Measurements from ENCODE around the gene GLOD4.
A peak's percentile ranks its signal among the peaks of the same experiment; 100 is the strongest.

Gene GLOD4

DNA sequence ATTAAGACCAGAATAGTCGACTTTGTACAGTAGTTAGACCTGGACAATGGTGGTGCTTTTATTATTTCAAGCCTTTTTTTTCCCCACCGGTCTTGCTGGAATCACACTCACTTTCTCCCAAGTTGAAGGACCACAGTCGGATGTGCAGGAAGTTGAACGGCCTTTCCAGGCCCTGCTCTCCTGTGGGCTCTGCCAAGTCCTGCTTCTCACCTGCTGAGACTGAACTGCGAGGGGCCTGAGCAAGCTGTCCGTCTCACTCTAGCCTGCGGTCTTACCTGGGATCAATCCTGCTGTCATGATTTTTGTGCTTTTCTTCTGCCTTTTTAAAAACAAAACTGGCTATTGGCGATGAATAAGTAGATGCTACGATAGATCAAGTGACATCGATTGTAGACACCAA is 48.3 kb downstream of the GLOD4 start:
- Histone ChIP-seq H3K36me3 (ENCODE audit: insufficient read depth, low read length) (peaks cover 20% of the 10 kb centered on the region), H3K4me1 (ENCODE audit: insufficient read depth, low read length) (peaks cover 11% of the 10 kb centered on the region)

DNA sequence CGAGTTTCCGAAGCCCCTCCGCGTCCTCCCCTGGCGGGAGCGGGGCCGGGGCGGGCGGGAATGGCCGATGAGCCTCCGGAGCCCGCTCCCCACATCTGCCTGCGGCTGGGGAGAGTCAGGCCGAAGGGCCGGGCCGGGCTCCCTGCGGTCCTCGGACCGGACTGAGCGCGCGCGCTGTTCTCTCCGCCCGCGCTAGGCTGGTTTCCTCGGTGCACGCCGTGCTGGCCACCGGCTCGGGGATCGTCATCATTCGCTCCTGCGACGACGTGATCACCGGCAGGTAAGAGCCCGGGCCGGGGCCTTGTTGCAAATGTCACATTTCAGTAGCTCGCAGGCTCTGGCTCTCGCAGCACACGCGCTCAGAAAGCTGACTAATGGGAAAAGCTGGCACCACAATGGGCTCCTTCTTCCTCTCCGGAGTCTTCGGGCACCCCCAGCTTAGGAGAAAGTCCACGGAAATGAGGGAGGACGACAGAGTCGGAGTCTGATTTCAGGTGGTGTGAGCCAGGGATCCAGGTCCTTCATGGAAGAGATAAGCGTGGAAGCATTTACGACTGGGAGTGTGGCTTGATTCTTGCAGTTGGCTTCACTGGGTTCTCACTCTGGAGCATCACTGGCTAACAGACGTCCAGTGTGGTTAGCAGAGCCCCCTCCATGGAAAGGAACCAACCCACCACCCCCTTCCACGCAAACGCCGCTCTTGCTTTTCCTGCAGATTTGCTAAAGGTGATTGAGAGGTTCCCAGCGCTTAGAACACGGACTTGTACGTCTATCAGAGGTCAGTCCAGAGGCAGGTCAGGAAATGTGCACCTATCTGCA is 49.0 kb downstream of the GLOD4 start:
- H3K9me3 ChIP-seq (ENCODE audit: low read length), result no peaks in the 10 kb centered on the region
- H3K27me3 ChIP-seq (ENCODE audit: insufficient read depth, low read length), result no peaks in the 10 kb centered on the region
- peak overlapping the region; percentile 66 for H3K4me3 ChIP-seq (ENCODE audit: low read length)
- peaks cover 11% of the 10 kb centered on the region for H3K4me1 ChIP-seq (ENCODE audit: insufficient read depth, low read length)
- H2AFZ ChIP-seq (ENCODE audit: low read depth, low read length), result peak overlapping the region; percentile 90
- peaks cover 17% of the 10 kb centered on the region for H3K36me3 ChIP-seq (ENCODE audit: insufficient read depth, low read length)

More for the DNA sequence above, 48.3 kb downstream of the GLOD4 start:
- Histone ChIP-seq H2AFZ (ENCODE audit: low read depth, low read length) (peak overlapping the region; percentile 90), H3K27me3 (ENCODE audit: insufficient read depth, low read length) (no peaks in the 10 kb centered on the region), H3K9me3 (ENCODE audit: low read length) (no peaks in the 10 kb centered on the region), H3K4me3 (ENCODE audit: low read length) (peak overlapping the region; percentile 66)

DNA sequence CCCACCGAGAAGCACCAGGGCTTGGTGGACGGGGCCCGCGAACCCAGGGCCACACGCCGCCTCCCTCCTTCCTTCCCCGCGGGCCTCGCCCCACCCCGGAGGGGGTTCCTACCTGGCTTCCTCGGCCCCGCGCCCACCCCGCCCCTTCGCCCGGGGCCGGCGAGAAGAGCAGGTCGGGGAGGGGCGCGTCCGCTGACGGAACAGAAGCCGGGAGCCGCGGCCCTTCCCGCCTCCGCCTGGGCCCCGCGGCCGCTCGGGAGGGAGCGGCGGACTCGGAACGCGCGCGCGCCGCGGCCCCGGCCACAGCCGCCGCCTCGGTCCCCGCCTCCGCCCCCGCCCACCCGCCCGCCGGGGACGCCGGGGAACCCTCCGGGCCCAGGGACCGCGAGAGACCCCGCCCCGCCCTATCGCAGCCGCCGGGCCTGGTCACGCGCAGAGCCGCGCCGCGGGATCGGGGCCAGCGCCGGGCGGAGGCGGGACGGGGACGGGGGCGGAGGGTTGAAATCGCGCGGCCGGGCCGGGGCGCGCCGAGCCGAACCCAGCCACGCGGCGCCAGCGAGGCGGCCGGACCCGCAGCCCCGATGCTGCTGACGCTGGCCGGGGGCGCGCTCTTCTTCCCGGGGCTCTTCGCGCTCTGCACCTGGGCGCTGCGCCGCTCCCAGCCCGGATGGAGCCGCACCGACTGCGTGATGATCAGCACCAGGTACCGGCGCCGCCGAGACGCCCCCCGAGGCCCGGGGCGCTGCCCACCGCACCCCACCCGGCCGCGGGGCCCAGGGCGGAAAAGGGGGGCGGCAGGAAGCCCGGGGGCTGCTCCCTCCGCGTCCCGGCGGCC is 49.8 kb downstream of the GLOD4 start, which contains the start of gene TLCD3A:
Gene TLCD3A, plus strand, starts transcription at position 530 of the 835 bp plus-strand sequence. Its CDS starts 52 bp downstream, at position 582.
- peaks cover 2% of the 10 kb centered on the region for H3K9me3 ChIP-seq (ENCODE audit: low read length)
- no peaks in the 10 kb centered on the region for H3K27me3 ChIP-seq (ENCODE audit: insufficient read depth, low read length)
- peak within 1 kb of the TSS; percentile 90 for H2AFZ ChIP-seq (ENCODE audit: low read depth, low read length)
- peaks cover 11% of the 10 kb centered on the region for H3K36me3 ChIP-seq (ENCODE audit: insufficient read depth, low read length)
- peaks cover 11% of the 10 kb centered on the region for H3K4me1 ChIP-seq (ENCODE audit: insufficient read depth, low read length)
- H3K4me3 ChIP-seq (ENCODE audit: low read length), result peak within 1 kb of the TSS; percentile 66

DNA sequence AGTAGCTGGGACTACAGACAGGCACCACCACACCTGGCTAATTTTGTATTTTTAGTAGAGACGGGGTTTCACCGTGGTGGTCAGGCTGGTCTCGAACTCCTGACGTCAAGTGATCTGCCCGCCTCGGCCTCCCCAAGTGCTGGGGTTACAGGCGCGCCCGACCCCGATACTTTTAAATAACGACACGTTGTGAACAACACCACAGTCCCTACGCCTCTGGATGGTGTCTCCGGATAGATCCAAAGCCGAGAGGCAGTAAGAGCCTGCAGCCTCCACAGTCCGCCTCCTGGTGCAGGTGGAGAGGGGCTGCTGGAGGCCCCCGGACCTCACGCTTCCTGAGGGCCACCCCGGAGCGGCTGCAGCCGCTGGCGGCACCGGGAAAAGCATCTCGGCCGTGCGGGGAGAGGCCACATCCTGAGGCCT is 50.4 kb downstream of the GLOD4 start:
- Histone ChIP-seq H2AFZ (ENCODE audit: low read depth, low read length) (peak overlapping the region; percentile 90), H3K4me3 (ENCODE audit: low read length) (peak overlapping the region; percentile 66), H3K4me1 (ENCODE audit: insufficient read depth, low read length) (peaks cover 14% of the 10 kb centered on the region), H3K9me3 (ENCODE audit: low read length) (peaks cover 2% of the 10 kb centered on the region), H3K27me3 (ENCODE audit: insufficient read depth, low read length) (no peaks in the 10 kb centered on the region), H3K36me3 (ENCODE audit: insufficient read depth, low read length) (peaks cover 10% of the 10 kb centered on the region)

DNA sequence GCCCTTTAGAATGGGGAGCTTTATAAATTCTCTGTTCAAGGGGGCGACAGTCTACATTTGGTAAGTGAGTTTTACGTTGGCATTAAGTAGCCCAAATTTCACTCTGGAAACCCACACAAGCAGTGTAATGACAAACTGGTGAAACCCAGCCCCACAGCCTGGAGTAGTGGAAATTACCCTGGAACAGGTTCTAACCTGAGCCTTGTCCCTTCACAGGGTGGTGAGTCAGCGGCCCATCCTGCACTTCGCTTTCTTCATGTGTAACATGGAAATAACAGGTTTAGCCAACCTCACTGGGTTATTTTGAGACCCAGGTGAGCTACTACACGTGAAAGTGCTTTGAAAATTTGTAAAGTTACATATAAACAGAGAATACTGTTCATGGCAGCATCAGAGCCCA is 53.2 kb downstream of the GLOD4 start:
- Histone ChIP-seq H2AFZ (ENCODE audit: low read depth, low read length) (no peak overlapping the region), H3K9me3 (ENCODE audit: low read length) (peaks cover 2% of the 10 kb centered on the region), H3K36me3 (ENCODE audit: insufficient read depth, low read length) (peaks cover 3% of the 10 kb centered on the region), H3K4me3 (ENCODE audit: low read length) (no peak overlapping the region), H3K27me3 (ENCODE audit: insufficient read depth, low read length) (no peaks in the 10 kb centered on the region), H3K4me1 (ENCODE audit: insufficient read depth, low read length) (peaks cover 12% of the 10 kb centered on the region)

DNA sequence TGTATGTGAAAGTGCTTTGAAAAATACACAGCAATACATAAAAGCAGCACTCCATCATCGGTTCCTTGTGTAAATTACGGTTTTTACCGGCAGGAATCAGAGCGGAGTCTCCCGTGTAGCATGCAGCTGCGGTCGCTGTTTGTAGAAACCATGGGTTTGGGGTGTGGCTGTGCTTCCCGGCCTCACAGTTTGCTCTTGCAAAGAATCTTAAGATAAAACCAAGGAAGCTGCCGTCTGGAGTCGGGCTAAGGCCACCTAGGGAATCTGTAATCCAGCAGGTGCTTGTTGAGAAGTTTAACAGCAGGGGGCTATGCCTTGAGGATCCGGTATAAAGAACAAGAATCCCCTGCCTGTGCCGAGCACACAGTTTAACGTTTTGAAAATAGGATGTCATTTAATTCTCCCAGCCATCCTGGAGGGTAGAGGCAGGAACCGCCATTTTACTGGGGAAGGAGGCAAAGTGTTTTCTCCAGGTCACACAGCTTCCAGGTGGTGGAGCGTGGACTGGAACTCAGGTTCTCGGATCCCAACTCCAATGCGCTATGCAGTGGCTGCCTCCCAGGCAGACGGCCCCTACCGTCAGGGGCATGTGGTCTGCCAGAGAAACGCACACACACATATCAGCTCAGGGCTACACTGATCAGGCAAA is 55.7 kb downstream of the GLOD4 start:
- H3K36me3 ChIP-seq (ENCODE audit: insufficient read depth, low read length), result peaks cover 3% of the 10 kb centered on the region
- no peak overlapping the region for H3K4me3 ChIP-seq (ENCODE audit: low read length)
- peaks cover 4% of the 10 kb centered on the region for H3K4me1 ChIP-seq (ENCODE audit: insufficient read depth, low read length)
- H2AFZ ChIP-seq (ENCODE audit: low read depth, low read length), result no peak overlapping the region
- H3K27me3 ChIP-seq (ENCODE audit: insufficient read depth, low read length), result no peaks in the 10 kb centered on the region
- peaks cover 2% of the 10 kb centered on the region for H3K9me3 ChIP-seq (ENCODE audit: low read length)

DNA sequence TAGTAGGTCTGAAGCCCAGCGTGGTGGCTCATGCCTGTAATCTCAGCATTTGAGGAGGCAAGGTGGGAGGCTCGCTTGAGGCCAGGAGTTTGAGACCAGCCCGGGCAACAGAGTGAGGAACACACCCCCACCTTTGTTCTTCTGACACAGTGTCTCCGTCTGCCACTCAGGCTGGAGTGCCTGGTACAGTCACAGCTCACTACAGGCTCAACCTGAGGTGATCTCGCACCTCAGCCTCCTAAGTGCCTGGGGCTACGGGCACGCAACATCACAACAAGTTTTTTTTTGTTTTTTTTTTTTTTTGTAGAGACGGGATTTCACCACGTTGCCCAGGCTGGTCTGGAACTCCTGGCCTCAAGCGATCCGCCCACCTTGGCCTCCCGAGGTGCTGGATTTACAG is 56.3 kb downstream of the GLOD4 start:
- H3K4me1 ChIP-seq (ENCODE audit: insufficient read depth, low read length), result peaks cover 4% of the 10 kb centered on the region
- no peak overlapping the region for H3K4me3 ChIP-seq (ENCODE audit: low read length)
- peaks cover 2% of the 10 kb centered on the region for H3K9me3 ChIP-seq (ENCODE audit: low read length)
- H3K36me3 ChIP-seq (ENCODE audit: insufficient read depth, low read length), result peaks cover 3% of the 10 kb centered on the region
- H3K27me3 ChIP-seq (ENCODE audit: insufficient read depth, low read length), result no peaks in the 10 kb centered on the region
- H2AFZ ChIP-seq (ENCODE audit: low read depth, low read length), result no peak overlapping the region

DNA sequence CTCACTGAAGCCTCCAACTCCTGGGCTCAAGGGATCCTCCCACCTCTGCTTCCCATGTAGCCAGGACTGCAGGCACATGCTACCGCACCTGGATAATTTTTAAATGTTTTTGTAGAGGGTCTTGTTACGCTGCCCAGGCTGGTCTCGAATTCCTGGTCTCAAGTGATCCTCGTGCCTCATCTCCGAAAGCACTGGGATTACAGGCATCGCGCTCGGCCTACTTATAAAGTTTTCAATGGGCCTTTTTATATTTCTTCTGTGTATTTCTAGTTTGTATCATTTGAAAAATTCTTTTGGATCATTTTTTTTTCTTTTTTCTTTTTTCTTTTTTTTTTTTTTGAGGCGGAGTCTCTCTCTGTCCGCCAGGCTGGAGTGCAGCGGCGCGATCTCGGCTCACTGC is 57.0 kb downstream of the GLOD4 start:
- H3K4me1 ChIP-seq (ENCODE audit: insufficient read depth, low read length), result peaks cover 4% of the 10 kb centered on the region
- no peaks in the 10 kb centered on the region for H3K27me3 ChIP-seq (ENCODE audit: insufficient read depth, low read length)
- peaks cover 2% of the 10 kb centered on the region for H3K9me3 ChIP-seq (ENCODE audit: low read length)
- no peak overlapping the region for H2AFZ ChIP-seq (ENCODE audit: low read depth, low read length)
- peaks cover 3% of the 10 kb centered on the region for H3K36me3 ChIP-seq (ENCODE audit: insufficient read depth, low read length)
- H3K4me3 ChIP-seq (ENCODE audit: low read length), result no peak overlapping the region

DNA sequence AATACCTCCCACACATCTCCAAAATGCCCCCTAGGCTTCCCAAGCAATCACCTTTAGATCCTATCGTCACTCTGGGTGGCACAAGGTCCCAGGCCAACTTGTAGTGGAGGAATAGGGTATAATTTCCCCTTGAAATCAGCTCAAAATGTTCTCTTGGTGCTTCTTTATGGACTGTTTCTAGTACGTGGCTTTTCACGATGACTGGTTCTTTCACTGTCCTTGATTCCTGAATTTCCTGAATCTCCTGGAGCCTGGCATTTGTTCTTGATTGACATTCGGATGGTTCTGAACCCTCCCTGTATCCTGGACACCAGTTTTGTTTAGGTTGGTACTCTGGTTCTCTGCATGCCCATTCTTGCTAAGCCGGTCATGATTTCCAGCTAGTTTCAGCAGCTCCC is 60.5 kb downstream of the GLOD4 start:
- Histone ChIP-seq H3K36me3 (ENCODE audit: insufficient read depth, low read length) (no peaks in the 10 kb centered on the region), H3K4me3 (ENCODE audit: low read length) (no peak overlapping the region)

DNA sequence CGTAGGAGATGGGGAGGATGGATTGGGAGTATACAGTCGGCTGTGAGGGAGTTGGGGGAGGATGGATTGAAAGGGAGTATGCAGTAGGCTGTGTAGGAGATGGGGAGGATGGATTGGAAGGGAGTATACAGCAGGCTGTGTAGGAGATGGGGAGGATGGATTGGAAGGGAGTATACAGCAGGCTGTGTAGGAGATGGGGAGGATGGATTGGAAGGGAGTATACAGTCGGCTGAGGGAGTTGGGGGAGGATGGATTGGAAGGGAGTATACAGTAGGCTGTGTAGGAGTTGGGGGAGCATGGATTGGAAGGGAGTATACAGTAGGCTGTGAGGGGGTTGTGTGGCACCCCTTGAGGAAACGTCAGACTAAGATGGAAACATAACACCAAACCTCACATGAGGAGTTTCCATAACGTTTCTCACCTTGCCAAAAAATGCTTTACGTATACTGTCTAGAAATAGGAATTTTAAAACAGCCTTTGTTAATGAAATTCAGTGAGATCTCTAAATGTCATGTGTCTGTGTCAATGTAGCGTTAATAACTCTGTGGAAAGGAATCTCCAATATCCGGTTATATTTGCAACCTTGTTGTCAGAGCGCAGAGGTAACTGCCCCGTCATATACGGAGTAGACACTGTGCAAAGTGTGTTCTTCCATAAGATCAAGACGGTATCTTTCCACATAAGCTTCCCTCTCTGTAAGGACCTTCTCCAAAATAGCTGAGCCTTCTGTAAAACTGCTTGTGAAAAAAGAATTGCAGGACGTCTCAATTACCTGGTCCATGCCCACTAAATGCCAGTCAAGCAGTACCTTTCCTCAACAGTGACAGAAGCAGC is 61.2 kb downstream of the GLOD4 start:
- peaks cover 4% of the 10 kb centered on the region for H3K4me1 ChIP-seq (ENCODE audit: insufficient read depth, low read length)
- no peaks in the 10 kb centered on the region for H3K36me3 ChIP-seq (ENCODE audit: insufficient read depth, low read length)
- no peak overlapping the region for H3K4me3 ChIP-seq (ENCODE audit: low read length)
- no peaks in the 10 kb centered on the region for H3K27me3 ChIP-seq (ENCODE audit: insufficient read depth, low read length)
- no peaks in the 10 kb centered on the region for H3K9me3 ChIP-seq (ENCODE audit: low read length)
- no peak overlapping the region for H2AFZ ChIP-seq (ENCODE audit: low read depth, low read length)

More for the DNA sequence above, 60.5 kb downstream of the GLOD4 start:
- no peaks in the 10 kb centered on the region for H3K9me3 ChIP-seq (ENCODE audit: low read length)
- H2AFZ ChIP-seq (ENCODE audit: low read depth, low read length), result no peak overlapping the region
- no peaks in the 10 kb centered on the region for H3K4me1 ChIP-seq (ENCODE audit: insufficient read depth, low read length)
- no peaks in the 10 kb centered on the region for H3K27me3 ChIP-seq (ENCODE audit: insufficient read depth, low read length)

DNA sequence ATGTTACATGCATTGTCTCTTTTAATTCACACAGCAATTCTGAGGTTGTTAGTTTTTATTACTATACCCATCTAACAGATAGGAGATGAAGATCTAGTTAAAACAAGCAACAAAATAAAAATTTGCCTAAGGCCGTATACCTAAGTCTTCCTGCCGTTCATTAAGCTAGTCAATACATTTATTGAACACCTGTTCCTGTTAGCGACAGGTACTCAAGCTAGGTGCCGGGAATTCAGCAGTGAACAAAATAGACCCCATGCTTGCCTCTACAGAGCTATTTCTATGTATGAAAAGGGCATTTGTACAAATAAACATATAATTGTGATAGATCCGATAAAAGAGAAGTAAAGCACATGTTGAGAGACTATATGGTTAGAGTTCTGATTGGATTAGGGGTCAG is 64.0 kb downstream of the GLOD4 start:
- H3K36me3 ChIP-seq (ENCODE audit: insufficient read depth, low read length), result no peaks in the 10 kb centered on the region
- peaks cover 12% of the 10 kb centered on the region for H3K4me1 ChIP-seq (ENCODE audit: insufficient read depth, low read length)
- H3K9me3 ChIP-seq (ENCODE audit: low read length), result no peaks in the 10 kb centered on the region
- H2AFZ ChIP-seq (ENCODE audit: low read depth, low read length), result no peak overlapping the region
- no peaks in the 10 kb centered on the region for H3K27me3 ChIP-seq (ENCODE audit: insufficient read depth, low read length)
- no peak overlapping the region for H3K4me3 ChIP-seq (ENCODE audit: low read length)
